SK-N-SH (cell line): ENCODE measurements around the gene SMPD3. TPM values are rescaled to one million over a fixed set of nuclear protein-coding genes. Genes with fewer than 3 reads are reported as not detected.

Experiments used
- CTCF ChIA-PET: fragments of 300-600, 350-600 bp; formaldehyde crosslinking; extraction: SDS; loops from one replicate; lab custom pipeline; 2021; lab: Yijun Ruan, JAX
- POLR2A ChIA-PET: fragments of 350-600 bp; sonication (Branson Sonifier 250); formaldehyde crosslinking; extraction: SDS; loops from one replicate; lab custom pipeline; 2020; ENCODE audit warnings: antibody characterized with exemption, inconsistent platforms; lab: Yijun Ruan, JAX
- DNase-seq: peaks from one replicate; pipeline ENCODE4 v3.0.0; 2012
- H2AFZ ChIP-seq: fragments of 200-600 bp; sonication (generic); 2 replicates; pipeline ENCODE4 v1.8.1; 2016; ENCODE audit warnings: antibody characterized with exemption, mild to moderate bottlenecking, low read depth
- H3F3A ChIP-seq: fragments of 200-600 bp; sonication (generic); replicated peaks from 2 replicates; pipeline ENCODE3; 2016; ENCODE audit warnings: antibody characterized with exemption, mild to moderate bottlenecking; ENCODE audit not compliant: insufficient read depth
- H3K27ac ChIP-seq, 2 experiments: fragments of 200-500 bp in 1 of 2; fragments of 200-600 bp in 1 of 2; sonication (Bioruptor generic) in 1 of 2; sonication (generic), shearing (Covaris generic) in 1 of 2; 2 replicates each; pipeline versions ENCODE4 v1.5.1 to v1.6.1; 2014 to 2016; ENCODE audit warnings: low read depth in 2 of 2, inconsistent platforms in 1 of 2, low read length in 1 of 2, mild to moderate bottlenecking in 1 of 2, mixed read lengths in 1 of 2
- H3K27me3 ChIP-seq: fragments of 200-600 bp; sonication (generic), shearing (Covaris generic); 2 replicates; pipeline ENCODE4 v1.6.1; 2016; ENCODE audit warnings: mixed run types; ENCODE audit not compliant: insufficient read depth
- H3K36me3 ChIP-seq, 2 experiments: fragments of 200-500 bp in 1 of 2; fragments of 200-600 bp in 1 of 2; sonication (Bioruptor generic) in 1 of 2; sonication (generic) in 1 of 2; replicated peaks in 1 of 2; 2 replicates each; pipeline versions ENCODE3 to v1.5.1; 2014 to 2016; ENCODE audit warnings: low read length in 1 of 2, mild to moderate bottlenecking in 1 of 2; ENCODE audit not compliant: insufficient read depth in 2 of 2, control insufficient read depth in 1 of 2
- H3K4me1 ChIP-seq, 2 experiments: fragments of 200-500 bp in 1 of 2; fragments of 200-600 bp in 1 of 2; sonication (Bioruptor generic) in 1 of 2; sonication (generic), shearing (Covaris generic) in 1 of 2; 2 replicates each; pipeline versions ENCODE4 v1.5.1 to v1.6.1; 2014 to 2016; ENCODE audit warnings: low read depth in 1 of 2, low read length in 1 of 2, mixed run types in 1 of 2; ENCODE audit not compliant: insufficient read depth in 2 of 2, control insufficient read depth in 1 of 2
- H3K4me2 ChIP-seq: fragments of 200-600 bp; sonication (generic), shearing (Covaris generic); 2 replicates; pipeline ENCODE4 v1.6.1; 2017; ENCODE audit warnings: mixed run types
- H3K4me3 ChIP-seq, 2 experiments: fragments of 200-500 bp in 1 of 2; fragments of 200-600 bp in 1 of 2; sonication (Bioruptor generic) in 1 of 2; sonication (generic), shearing (Covaris generic) in 1 of 2; 2 replicates each; pipeline versions ENCODE4 v1.5.1 to v1.8.1; 2014 to 2016; ENCODE audit warnings: low read depth in 2 of 2, inconsistent platforms in 1 of 2, low read length in 1 of 2, mild to moderate bottlenecking in 1 of 2, mixed read lengths in 1 of 2, moderate library complexity in 1 of 2
- H3K79me2 ChIP-seq: fragments of 200-600 bp; sonication (generic); 2 replicates; pipeline ENCODE4 v1.8.1; 2017; ENCODE audit warnings: mild to moderate bottlenecking; ENCODE audit not compliant: insufficient read depth
- H3K9ac ChIP-seq: fragments of 200-600 bp; sonication (generic); 2 replicates; pipeline ENCODE4 v1.6.1; 2017; ENCODE audit warnings: mixed run types
- H3K9me2 ChIP-seq: fragments of 200-600 bp; sonication (generic); 2 replicates; pipeline ENCODE4 v1.6.1; 2017; ENCODE audit warnings: mixed run types
- H3K9me3 ChIP-seq: fragments of 200-600 bp; sonication (generic); 2 replicates; pipeline ENCODE4 v1.6.1; 2017; ENCODE audit warnings: mixed run types, mild to moderate bottlenecking, moderate library complexity
- H4K20me1 ChIP-seq: fragments of 200-600 bp; sonication (generic); 2 replicates; pipeline ENCODE4 v1.6.1; 2017; ENCODE audit warnings: mild to moderate bottlenecking, mixed run types; ENCODE audit not compliant: insufficient read depth
- ELF1 ChIP-seq: IDR thresholded peaks from 2 replicates; pipeline ENCODE4 v1.4.0; 2012
- FOSL2 ChIP-seq: IDR thresholded peaks from 2 replicates; pipeline ENCODE4 v1.4.0; 2012; ENCODE audit warnings: low read depth, mild to moderate bottlenecking, moderate library complexity, borderline replicate concordance
- FOXJ3 ChIP-seq: sonication (generic); formaldehyde crosslinking; IDR thresholded peaks from 2 replicates; pipeline ENCODE4 v1.5.1; 2020; ENCODE audit warnings: mild to moderate bottlenecking, missing genetic modification reagents
- GABPA ChIP-seq: IDR thresholded peaks from 2 replicates; pipeline ENCODE4 v1.4.0; 2012; ENCODE audit warnings: low read depth, mild to moderate bottlenecking
- GATA2 ChIP-seq: sonication (generic); formaldehyde crosslinking; IDR thresholded peaks from 2 replicates; pipeline ENCODE4 v1.5.0; 2020; ENCODE audit warnings: mild to moderate bottlenecking, missing genetic modification reagents
- MEF2A ChIP-seq: IDR thresholded peaks from 2 replicates; pipeline ENCODE4 v1.4.0; 2012; ENCODE audit warnings: low read depth, borderline replicate concordance
- NFIC ChIP-seq: IDR thresholded peaks from 2 replicates; pipeline ENCODE4 v1.4.0; 2012; ENCODE audit warnings: borderline replicate concordance
- NRF1 ChIP-seq: IDR thresholded peaks from 2 replicates; pipeline ENCODE4 v1.6.1; 2012; ENCODE audit warnings: low read depth, mild to moderate bottlenecking, low read length
- PBX3 ChIP-seq: IDR thresholded peaks from 2 replicates; pipeline ENCODE4; 2012
- POLR2AphosphoS5 ChIP-seq: IDR thresholded peaks from 2 replicates; pipeline ENCODE4 v1.6.1; 2012; ENCODE audit warnings: low read depth, low read length
- RCOR1 ChIP-seq: fragments of 150-350 bp; IDR thresholded peaks from 2 replicates; pipeline ENCODE4 v1.6.1; 2017; ENCODE audit warnings: antibody characterized with exemption, low read length
- RFX5 ChIP-seq: IDR thresholded peaks from 2 replicates; pipeline ENCODE4 v1.6.1; 2012; ENCODE audit warnings: mild to moderate bottlenecking, improper control_type of control experiment, low read length
- RXRA ChIP-seq: IDR thresholded peaks from 2 replicates; pipeline ENCODE4 v1.4.0; 2012; ENCODE audit warnings: low read depth, mild to moderate bottlenecking, borderline replicate concordance
- TAF1 ChIP-seq: IDR thresholded peaks from 2 replicates; pipeline ENCODE4 v1.6.1; 2012; ENCODE audit warnings: low read depth, mild to moderate bottlenecking, low read length, moderate library complexity, borderline replicate concordance
- TCF12 ChIP-seq: IDR thresholded peaks from 2 replicates; pipeline ENCODE4 v1.4.0; 2012
- TEAD4 ChIP-seq: IDR thresholded peaks from 2 replicates; pipeline ENCODE4 v1.4.0; 2012; ENCODE audit warnings: mild to moderate bottlenecking, borderline replicate concordance; ENCODE audit not compliant: insufficient read depth
- YY1 ChIP-seq: IDR thresholded peaks from 2 replicates; pipeline ENCODE4 v1.4.0; 2012; ENCODE audit warnings: low read depth, mild to moderate bottlenecking
- ZBTB33 ChIP-seq: IDR thresholded peaks from 2 replicates; pipeline ENCODE4 v1.4.0; 2012; ENCODE audit warnings: low read depth, borderline replicate concordance
- WGBS: methylation state at CpG from one replicate; pipeline ENCODE4 v1.1.6; 2017; ENCODE audit warnings: low lambda C conversion rate; 5-methylcytosine and 5-hydroxymethylcytosine counted together
- polyA plus RNA-seq, 3 experiments: library from polyadenylated mRNA; depleted of rRNA; stranded (reverse); fragments of >200 nt; gene quantifications; 2 replicates each; pipeline ENCODE4 v1.2.3, GENCODE V29; 2012
- TF ChIP-seq, protein P1 (sequence below): fragments of 150-350 bp; IDR thresholded peaks from 2 replicates; pipeline ENCODE4 v1.6.1; 2017; ENCODE audit warnings: antibody characterized with exemption, low read length, low read depth, borderline replicate concordance

Gene SMPD3
- polyA plus RNA-seq, 1 of the 3 experiments (the other 2 are of a cell fraction) = 0.38 TPM

GRCh38 chr16:68374961-68375660 is 73.2 kb downstream of the SMPD3 start:
- no peak overlapping the region for H2AFZ ChIP-seq
- H3K27me3 ChIP-seq = no peaks in the 10 kb centered on the region
- no peak overlapping the region for H3K27ac ChIP-seq
- H3K79me2 ChIP-seq = no peaks in the 10 kb centered on the region
- H3F3A ChIP-seq = no peaks in the 10 kb centered on the region
- no peak overlapping the region for H3K4me3 ChIP-seq
- WGBS = 67% methylated on average over 8 of the region's 9 CpGs
- no peak overlapping the region for H3K4me2 ChIP-seq
- no peaks in the 10 kb centered on the region for H3K9me3 ChIP-seq
- CTCF ChIA-PET = interaction anchor here (0.6 to 3.0 kb wide), 7 partner anchors 7 to 68 kb away, joined by 3 to 8 read pairs (median 3); no protein-coding TSS in a partner anchor
- H4K20me1 ChIP-seq = no peaks in the 10 kb centered on the region
- DNase-seq = no peak
- H3K9ac ChIP-seq = no peak overlapping the region
- no peak for TF ChIP-seq FOSL2
- no peak for TF ChIP-seq POLR2AphosphoS5
- TF ChIP-seq RCOR1 = no peak
- no peak for TF ChIP-seq NRF1
- TF ChIP-seq TAF1 = no peak
- TF ChIP-seq RXRA = no peak
- TF ChIP-seq NFIC = no peak
- no peak for TF ChIP-seq FOXJ3
- no peaks in the 10 kb centered on the region for H3K9me2 ChIP-seq
- H3K36me3 ChIP-seq = no peaks in the 10 kb centered on the region
- peaks cover 0 to 26% of the 10 kb centered on the region in 2 experiments; a peak in 1 of 4 replicates for H3K4me1 ChIP-seq
- POLR2A ChIA-PET = interaction anchor here (0.6 to 0.9 kb wide), 2 partner anchors 32 to 529 kb away, joined by 3 to 4 read pairs; no protein-coding TSS in a partner anchor

- H3K27me3 ChIP-seq = no peaks in the 10 kb centered on the region
- ChIA-PET POLR2A (no interaction called here), CTCF (interaction anchor here (0.6 to 3.0 kb wide), 4 partner anchors 8 to 69 kb away, joined by 3 to 8 read pairs (median 4); no protein-coding TSS in a partner anchor)
- H3K36me3 ChIP-seq = no peaks in the 10 kb centered on the region
- H2AFZ ChIP-seq = no peak overlapping the region
- TF ChIP-seq YY1 (no peak), FOXJ3 (no peak), TAF1 (no peak), TEAD4 (no peak), GABPA (no peak), ZBTB33 (no peak), MEF2A (no peak), TCF12 (no peak), NRF1 (no peak), GATA2 (CRISPR knock-in tag) (no peak), FOSL2 (no peak), ELF1 (no peak), PBX3 (no peak), RFX5 (no peak)
- TF ChIP-seq, protein P1, sequence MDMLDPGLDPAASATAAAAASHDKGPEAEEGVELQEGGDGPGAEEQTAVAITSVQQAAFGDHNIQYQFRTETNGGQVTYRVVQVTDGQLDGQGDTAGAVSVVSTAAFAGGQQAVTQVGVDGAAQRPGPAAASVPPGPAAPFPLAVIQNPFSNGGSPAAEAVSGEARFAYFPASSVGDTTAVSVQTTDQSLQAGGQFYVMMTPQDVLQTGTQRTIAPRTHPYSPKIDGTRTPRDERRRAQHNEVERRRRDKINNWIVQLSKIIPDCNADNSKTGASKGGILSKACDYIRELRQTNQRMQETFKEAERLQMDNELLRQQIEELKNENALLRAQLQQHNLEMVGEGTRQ = no peak
- no peaks in the 10 kb centered on the region for H3K9me2 ChIP-seq
- H3K4me3 ChIP-seq = no peak overlapping the region
- H4K20me1 ChIP-seq = no peaks in the 10 kb centered on the region
- H3K4me2 ChIP-seq = no peak overlapping the region
- DNase-seq = no peak
- no peaks in the 10 kb centered on the region for H3F3A ChIP-seq
- H3K27ac ChIP-seq = no peak overlapping the region
- H3K4me1 ChIP-seq = peaks cover 0 to 31% of the 10 kb centered on the region in 2 experiments; a peak in 1 of 4 replicates
- no peak overlapping the region for H3K9ac ChIP-seq
- 72% methylated on average over 2 of the region's 10 CpGs for WGBS
- H3K9me3 ChIP-seq = no peaks in the 10 kb centered on the region
- H3K79me2 ChIP-seq = no peaks in the 10 kb centered on the region
Observed at GRCh38 chr16:68374246-68374805, 74.0 kb downstream of the SMPD3 start.
